GM19240 (cell line): ENCODE data around the gene HYAL3.
"Not testable (repeated sequence)": the region's sequence is repeated elsewhere in the genome, so short reads cannot be mapped to it uniquely, and the experiment has no call there.

Source experiments
- DNase-seq: peaks from one replicate; pipeline ENCODE4 v3.0.0; 2011; ENCODE audit warnings: low spot score; ENCODE audit not compliant: insufficient read length

The HYAL3 gene

DNA sequence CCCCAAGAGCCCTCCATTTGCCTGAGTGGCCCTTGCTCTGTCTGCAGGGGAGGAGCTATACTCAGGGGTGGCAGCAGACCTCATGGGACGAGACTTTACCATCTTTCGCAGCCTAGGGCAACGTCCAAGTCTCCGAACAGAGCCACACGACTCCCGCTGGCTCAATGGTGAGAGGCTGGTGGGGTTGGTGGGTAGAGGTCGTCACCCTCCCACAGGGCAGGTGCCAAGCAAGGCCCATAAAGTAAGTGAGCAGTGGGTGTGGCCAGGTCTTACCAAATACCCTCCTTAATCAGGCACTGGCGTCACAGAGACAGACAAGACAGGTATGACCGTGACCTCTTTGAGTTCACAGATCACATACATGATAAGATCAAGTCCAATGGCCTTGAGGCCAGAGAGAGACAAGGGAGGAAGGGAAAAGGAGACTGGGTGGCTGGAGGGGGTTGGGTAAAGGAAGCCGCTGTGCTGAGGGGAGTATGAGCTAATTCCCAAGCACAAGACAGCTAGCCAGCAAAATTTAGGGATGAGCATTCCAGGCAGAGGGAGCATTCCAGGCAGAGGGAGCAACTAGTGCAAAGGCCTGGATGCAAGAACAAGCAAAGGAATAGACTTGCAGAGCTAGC lies 27.8 kb downstream of the HYAL3 start:
- DNase-seq: no peak

DNA sequence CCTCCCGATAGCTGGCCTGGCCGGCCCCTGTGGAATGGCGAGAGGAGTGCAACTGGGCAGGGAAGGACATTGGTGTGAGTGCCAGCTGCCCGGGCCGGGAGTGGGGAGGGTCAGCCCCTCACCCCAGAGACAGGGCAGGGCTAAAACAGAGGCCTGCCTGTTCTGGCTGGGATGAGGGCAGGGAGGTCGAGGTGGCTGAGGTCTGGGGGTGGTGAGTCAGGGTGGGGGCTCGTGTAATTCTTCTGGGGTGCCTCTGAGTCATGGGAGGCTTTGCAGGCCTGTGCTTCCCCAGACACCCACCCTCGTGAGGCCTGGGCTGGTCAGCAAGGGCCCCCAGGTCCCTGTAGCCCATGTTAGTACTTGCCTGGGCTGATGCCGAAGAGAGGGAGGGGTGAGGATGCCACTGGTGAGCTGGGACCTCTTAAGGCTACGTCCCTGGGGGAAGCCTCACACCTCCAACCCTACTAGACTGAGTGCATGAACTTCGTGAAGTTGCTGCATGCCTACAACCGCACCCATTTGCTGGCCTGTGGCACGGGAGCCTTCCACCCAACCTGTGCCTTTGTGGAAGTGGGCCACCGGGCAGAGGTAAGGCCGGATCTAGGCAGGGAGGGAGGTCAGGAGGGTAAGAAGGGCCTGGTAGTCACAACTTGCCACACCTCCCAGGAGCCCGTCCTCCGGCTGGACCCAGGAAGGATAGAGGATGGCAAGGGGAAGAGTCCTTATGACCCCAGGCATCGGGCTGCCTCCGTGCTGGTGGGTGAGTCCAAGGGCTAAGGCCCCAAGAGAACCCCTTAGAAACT lies 28.6 kb downstream of the HYAL3 start:
- DNase-seq: no peak

DNA sequence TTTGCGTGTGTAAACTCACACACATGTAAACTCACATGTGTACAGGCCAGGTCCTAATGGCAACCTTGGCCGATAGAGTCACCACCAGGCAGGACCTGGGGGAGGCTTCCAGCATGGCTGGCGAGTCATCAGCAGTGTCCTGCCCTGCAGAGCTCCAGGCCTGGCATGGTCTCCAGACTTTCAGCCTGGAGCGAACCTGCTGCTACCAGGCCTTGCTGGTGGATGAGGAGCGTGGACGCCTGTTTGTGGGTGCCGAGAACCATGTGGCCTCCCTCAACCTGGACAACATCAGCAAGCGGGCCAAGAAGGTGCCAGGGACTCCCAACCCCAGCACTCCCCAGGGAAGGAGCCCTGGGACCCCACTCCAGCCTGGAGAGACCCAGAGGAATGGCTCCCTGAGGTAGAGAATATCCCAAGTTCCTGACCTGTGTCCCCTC lies 29.2 kb downstream of the HYAL3 start:
- no peak for DNase-seq

DNA sequence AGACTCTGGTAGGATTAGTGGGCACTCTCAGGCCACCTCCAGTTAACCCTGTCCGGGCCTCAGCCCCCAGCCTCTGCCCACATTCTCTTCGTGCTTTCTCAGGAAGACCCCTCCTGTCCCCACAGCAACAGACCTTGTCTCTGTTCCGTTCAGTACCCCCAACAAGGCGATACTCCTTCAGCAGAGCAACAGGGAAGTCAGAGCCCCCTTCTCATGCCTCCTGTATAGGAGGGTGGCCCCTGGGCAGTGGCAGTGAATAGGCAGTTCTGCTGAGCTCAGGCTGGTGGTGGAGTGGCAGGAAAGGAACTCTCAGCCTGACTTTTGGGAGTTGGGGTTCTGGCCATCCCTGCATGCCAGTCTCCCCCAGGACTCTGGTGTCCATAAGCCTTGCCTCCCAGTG lies 29.7 kb downstream of the HYAL3 start:
- DNase-seq: no peak

DNA sequence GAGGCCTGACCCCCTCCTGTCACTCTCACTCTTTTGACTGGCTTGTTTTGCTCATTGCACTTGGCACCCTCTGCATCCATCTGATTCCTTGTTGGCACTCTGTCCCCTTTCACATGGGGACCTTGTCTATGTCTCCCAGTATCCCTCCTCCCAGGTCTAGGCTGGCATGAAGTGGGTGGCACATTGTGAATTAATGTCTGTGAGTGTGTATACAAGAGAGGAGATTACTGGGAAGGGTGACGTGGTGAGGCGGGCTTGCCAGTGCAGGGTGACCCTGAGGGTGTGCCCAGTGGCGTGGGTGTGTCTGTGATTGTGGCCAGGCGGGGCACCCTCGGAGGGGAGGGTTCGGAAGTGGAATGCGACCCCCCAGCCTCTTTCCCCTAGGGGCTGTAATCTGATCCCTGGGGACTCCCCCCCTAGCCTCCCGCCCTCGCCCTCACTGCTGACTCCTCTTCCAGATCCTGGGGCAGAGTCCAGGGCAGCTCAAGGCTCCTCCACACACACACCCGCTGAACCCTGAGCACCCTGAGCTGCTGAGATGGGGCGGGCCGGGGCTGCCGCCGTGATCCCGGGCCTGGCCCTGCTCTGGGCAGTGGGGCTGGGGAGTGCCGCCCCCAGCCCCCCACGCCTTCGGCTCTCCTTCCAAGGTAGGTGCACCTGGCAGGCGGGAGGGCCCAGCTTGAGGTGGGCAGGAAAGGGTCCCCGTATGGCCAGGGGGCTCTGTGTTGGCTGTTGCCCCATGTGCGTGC lies 30.3 kb downstream of the HYAL3 start, which contains the start of gene SEMA3B:
TSS of gene SEMA3B (plus strand) at position 445 of the 749 bp plus-strand sequence. CDS start at position 539, 94 bp downstream.
- DNase-seq: no peak

DNA sequence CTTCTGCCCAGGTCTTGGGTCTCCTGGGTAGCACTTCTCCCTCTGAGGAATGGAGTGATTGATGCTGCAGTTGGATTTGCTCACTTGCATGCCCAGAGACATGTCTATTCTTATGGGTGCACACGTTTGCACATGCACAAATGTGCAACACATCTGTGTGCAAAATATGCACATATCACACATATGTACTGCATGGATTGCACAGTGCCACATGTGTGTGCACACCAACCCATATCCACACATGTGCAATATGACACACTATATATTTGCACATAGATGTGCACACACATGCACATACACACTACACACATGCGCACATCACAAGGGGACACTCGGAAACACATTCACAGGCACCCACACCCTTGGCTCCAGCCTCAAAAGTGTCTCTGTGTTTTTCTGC lies 30.9 kb downstream of the HYAL3 start:
- DNase-seq: no peak

DNA sequence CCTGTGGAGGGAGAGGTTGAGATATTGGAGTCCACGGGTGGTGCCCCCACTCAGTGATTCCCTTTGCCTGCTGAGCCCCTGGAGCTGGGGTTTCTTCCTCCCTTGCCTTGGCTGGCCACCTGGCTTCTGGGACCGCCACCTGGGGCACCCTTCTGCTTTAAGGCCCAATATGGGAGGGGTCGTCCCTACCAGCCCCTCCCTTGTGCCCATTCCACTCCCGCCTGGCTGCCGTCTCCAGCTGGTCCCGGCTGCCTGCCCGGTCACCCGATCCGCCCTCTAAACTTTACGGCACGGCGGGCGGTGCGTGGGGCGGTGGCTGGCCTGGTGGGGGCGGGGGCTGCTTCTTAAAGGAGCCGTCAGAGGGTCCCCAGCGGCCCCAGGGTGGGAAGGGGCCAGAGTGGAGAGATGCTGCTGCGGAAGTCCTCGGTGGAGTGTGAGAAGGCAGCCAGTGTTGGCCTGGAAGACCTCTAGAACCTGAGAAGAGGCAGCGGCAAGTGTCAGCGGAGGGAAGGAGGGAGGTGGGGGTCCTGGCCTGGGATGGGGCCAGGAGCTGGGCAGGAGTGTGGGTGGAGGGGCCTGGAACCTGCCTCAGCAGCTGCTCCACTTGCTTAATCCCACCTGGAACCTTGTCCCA lies 31.8 kb downstream of the HYAL3 start:
- no peak for DNase-seq

DNA sequence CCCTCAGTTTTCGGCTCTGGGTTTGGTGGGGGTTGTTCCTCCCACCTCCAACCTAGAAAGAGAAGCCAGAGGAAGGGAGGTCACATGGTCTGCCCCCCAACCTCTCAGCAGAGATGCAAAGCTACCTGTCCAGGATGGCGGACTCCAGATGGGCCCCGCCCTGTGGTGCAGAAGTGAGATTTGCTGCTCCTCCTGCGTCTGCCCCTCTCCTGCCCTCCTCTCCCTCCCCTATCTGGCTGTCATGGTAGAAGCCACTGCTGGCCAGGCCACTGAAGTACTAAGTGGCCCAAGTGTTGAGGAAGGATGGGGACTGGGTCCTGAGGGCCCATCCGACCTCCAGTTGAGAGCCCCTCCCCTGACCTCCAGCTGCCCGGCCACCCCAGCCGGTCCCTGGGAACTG lies 32.4 kb downstream of the HYAL3 start:
- DNase-seq: no peak

DNA sequence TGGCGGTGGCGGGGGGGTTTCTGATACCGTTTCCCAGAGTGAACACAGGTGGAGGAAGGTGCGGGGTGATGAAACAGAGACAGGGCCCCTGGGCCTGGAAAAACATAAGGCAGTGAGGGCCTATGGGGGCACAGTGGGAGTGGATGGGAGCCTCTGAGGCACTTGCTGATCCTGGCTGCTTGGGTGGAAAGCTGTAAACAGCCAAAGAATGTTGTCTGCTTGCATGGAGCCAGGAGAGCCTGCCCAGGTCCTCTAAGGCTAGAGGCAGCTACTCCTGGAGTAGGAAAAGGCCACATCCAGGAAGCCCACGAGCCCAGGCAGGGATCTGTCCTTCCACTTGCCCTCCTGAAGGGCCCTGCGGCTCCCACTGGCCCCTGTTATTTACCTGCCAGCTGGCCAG lies 33.2 kb downstream of the HYAL3 start:
- DNase-seq: no peak

DNA sequence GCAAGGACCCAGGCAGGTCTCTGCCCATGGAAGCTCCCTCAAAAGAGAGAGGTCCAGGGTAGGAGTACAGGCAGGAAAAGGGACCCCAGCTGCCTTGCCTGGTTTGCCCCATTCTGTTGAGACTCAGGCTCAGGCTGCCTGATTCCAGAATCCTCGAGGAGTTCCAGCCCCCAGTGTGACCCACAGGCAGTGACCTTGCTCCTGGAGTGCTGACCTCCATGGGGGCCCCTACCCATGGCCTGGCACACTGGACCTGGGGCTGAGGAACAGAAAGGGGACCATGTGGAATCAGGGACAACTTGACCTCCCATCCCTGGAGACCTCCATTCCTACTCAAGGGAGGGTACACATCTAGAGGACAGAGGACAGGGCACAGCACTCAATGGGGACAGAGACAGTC lies 33.6 kb downstream of the HYAL3 start:
- no peak for DNase-seq

DNA sequence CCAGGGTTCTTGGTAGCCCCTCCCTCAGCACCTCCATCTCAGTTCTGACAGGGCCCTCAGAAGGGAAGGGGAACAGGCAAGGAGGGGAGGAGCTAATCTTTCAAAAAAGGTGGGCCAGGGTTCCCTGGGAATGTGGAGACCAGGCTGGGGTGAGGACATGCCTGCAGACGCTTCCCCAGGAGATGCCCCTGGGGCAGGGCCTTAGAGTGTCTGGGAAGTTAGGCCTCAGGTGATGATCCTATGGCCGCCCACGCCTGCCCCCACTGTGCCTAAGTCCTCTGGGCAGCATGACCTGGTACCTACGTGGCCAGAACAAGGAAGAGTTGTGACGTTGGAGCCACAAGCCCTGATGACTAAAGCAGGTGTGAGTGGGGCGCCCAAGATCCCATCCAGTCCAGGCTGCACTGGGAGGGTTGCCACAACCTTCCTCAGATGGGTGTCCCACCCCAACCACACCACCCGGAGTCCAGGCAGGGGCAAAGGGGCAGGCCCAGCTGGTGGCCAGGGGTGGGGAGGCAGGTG lies 34.2 kb downstream of the HYAL3 start:
- no peak for DNase-seq

DNA sequence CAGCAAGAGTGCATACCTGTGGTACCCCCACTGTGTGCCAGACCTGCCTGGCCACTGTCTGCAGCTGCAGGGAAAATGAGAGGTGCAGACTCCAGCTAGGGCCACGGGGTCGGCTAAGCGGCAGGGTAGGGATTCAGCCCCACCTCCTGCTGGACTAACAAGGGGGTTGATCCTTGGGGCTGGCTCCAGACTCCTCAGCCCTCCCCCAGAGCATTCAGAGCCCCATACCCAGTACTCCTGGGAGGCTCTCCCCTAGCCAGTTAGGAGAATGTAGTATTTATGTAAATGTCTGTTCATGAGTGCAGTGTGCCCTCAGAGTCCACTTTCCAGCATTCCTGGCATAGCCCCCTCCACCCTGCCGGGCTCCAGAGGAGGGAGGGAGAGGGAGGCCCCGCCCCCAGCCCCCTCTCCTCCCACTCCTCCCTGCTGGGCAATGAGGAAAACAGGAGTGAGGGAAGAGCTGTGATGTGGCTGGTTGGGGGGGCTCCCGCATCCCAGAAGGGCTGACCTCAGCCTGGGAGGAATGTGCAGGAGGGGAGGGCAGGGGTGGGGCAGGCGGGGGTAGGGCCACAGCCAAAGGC lies 34.7 kb downstream of the HYAL3 start:
- no peak for DNase-seq

DNA sequence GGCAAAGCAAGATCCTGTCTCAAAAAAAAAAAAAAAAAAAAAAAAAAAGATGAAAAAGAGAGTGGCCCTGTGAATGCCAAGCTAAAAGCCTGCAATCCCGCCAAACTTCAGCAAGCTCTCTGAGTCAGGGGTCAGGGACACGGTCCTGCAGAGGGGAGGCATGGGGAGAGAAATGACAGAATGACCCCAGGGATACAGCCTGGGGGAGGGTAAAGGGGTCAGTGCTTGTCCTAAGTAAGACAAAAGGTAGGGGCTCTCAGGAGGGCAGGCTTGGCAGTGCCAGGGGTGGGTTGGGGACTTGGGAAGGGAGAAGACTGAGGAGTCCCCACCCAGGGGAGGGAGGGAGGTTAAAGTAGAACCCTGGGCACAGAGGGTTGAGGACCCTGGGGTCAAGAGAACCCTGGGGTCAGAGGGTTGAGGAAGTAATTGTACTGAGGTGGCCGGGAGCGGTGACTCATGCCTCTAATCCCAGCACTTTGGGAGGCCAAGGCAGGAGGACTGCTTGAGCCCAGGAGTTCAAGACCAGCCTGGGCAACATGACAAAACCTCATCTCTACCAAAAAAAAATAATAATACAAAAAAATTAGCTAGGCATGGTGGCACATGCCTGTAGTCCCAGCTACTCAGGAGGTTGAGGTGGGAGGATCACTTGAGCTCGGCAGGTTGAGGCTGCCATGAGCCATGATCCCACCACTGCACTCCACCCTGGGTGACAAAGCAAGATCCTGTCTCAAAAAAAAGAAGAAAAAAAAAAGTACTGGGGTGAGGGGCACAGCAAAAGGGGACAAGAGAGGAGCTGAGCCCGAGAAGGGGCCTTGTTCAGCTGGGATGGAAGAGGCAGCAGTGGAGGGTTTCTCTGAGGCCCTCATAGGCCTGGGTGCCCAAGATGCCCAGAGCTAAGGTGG lies 35.5 kb downstream of the HYAL3 start:
- DNase-seq: no peak

DNA sequence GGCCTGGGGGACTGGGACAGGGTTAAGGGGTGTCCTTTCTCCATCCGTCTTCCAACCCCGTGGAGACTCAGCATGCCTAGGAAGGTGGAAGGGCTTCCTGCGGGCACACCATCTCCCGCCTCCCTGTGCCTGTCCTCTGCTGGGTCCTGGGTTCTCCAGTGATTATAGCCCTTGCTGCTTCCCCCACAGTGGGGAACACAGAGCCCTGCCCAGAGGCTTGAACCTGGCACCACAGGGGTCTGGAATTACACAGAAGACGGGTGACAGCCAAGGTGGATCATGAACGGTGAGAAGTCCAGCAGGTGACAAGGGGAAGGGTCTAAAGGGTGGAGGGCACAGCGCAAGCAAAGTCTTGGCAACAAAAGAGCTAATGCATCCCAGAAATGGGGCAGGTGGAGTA lies 36.4 kb downstream of the HYAL3 start:
- no peak for DNase-seq

DNA sequence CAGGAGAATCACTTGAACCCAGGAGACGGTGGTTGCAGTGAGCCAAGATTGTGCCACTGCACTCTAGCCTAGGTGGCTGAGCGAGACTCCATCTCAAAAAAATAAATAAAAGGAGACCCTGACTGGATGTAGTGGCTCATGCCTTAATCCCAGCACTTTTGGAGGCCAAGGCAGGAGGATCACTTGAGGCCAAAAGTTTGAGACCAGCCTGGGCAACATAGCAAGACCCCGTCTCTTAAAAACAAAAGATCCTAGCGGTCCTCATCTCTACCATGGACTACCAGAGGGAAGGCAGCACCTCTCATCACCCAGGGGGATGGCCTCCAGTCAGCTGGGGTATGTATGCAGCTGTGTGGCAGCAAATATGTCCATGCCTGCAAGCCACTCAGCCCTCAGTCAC lies 37.0 kb downstream of the HYAL3 start:
- not testable (repeated sequence) for DNase-seq

DNA sequence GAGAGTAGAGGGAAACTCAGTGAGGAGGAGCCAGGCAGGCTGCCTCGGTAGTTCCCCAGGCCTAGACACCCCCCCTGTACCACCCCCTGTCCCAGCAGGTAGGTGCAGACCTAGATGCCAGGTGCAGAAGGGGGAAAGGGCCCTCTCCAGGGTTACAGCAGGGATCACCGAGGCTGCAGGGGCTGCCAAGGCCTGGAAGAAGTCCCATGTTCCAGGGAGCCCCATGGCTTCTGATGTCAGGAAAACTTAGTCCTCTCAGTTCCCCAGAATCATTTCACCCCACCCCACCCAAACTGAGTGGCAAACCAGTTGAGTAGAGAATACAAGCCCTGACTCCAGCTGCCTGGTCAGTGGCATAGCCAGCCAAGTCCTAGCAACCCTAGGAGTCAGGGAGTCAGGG lies 37.7 kb downstream of the HYAL3 start:
- DNase-seq: no peak

DNA sequence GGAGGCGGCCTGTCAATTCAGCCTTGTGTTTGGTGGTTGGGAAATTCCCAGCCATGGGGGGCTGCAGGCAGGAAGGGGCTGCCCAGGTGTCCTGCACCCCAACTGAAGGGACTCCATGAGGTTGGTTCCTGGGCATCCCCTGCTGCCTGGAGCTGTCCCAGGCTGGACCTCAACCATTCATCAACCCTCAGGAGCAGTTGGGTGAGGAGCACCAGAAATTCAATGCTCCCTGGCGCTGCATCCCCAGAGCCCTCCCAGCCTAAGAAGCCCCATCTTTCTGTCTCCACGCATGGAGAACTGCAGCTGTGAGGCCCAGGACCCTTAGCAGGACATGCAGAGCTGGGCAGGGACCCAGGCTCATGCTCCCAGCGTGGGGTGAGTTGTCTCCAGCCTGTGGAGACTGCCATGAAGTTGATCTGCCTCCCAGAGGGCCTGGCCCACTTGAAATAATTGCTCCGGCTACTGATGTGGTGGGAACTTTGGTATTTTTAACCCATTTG lies 38.2 kb downstream of the HYAL3 start:
- DNase-seq: no peak

DNA sequence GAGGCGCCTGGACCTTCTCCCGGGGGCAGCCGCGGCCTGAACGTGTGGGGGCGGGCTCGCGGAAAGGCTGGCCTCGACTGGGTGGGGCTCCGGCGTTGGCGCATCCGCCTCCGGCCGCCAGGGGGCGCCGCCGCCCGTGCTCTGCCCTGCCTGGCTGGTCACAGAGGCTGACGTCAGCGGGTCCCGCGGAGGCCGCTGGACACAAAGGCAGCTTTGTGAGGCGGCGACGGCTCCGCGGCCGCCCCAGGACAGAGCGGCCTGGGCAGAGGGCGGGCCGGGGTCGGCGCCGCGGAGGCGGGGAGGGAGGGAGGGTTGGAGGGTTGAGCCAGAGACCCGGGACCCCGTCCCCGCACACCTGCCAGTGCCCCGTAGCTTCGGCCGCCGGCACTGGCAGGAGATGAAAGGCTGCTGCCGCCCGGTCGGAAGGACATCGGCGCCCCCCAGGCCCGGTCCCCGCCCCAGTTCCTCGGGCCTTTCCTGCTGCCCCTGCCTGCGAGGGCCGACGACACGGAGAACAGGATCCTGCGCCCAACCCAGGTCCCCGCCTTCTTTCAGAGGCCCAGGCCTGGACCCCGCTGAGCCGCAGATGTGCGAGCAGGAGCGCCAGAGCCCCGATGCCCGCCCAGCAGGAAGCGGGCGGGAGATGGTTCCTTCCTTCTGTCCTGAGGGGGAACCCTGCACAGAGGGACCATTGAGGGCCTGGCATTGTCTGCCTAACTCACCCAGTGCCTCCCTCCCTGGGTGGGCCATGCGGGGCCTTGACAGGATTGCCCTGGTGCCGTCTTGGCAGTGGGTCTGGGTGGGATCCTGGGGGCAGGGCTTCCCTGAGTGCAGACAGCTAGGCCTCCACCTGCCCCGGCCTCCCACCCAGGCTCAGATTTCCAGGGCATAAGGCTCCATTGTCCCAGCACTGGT lies 38.9 kb downstream of the HYAL3 start:
- DNase-seq: peak; percentile 95
